HK-2 (cell line): ENCODE data around the gene CNTN1.

Source experiments
- DNase-seq: peaks from one replicate; pipeline ENCODE4 v3.0.0-alpha.2; 2018; ENCODE audit not compliant: unreplicated experiment

The CNTN1 gene

GRCh38 chr12:40691913-40692764 lies at the start of gene CNTN1:
Gene CNTN1 (plus strand): TSS chr12:40692439.
- peak; percentile 41 for DNase-seq

GRCh38 chr12:40643506-40643905 lies 48.7 kb upstream of the CNTN1 start:
- DNase-seq = no peak

- no peak for DNase-seq
Measured at GRCh38 chr12:40643976-40644375, 48.3 kb upstream of the CNTN1 start.

GRCh38 chr12:40644708-40645107 lies 47.5 kb upstream of the CNTN1 start:
- no peak for DNase-seq

- no peak for DNase-seq
Measured at GRCh38 chr12:40645361-40645760, 46.9 kb upstream of the CNTN1 start.

- no peak for DNase-seq
Measured at GRCh38 chr12:40646456-40646855, 45.8 kb upstream of the CNTN1 start.

GRCh38 chr12:40646911-40647310 lies 45.3 kb upstream of the CNTN1 start:
- DNase-seq = no peak

- no peak for DNase-seq
Measured at GRCh38 chr12:40647651-40648050, 44.6 kb upstream of the CNTN1 start.

- no peak for DNase-seq
Measured at GRCh38 chr12:40648519-40648918, 43.7 kb upstream of the CNTN1 start.

- no peak for DNase-seq
Measured at GRCh38 chr12:40650038-40650704, 42.1 kb upstream of the CNTN1 start.

GRCh38 chr12:40655451-40655850 lies 36.8 kb upstream of the CNTN1 start:
- DNase-seq = no peak

GRCh38 chr12:40662366-40662765 lies 29.9 kb upstream of the CNTN1 start:
- no peak for DNase-seq

- no peak for DNase-seq
Measured at GRCh38 chr12:40663781-40664180, 28.5 kb upstream of the CNTN1 start.

GRCh38 chr12:40668099-40668529 lies 24.1 kb upstream of the CNTN1 start:
- no peak for DNase-seq

- DNase-seq = no peak
Measured at GRCh38 chr12:40672741-40673271, 19.4 kb upstream of the CNTN1 start.

GRCh38 chr12:40681148-40681547 lies 11.1 kb upstream of the CNTN1 start:
- DNase-seq = no peak

- DNase-seq = no peak
Measured at GRCh38 chr12:40684986-40685385, 7.3 kb upstream of the CNTN1 start.

GRCh38 chr12:40688085-40688725 lies 4.0 kb upstream of the CNTN1 start:
- no peak for DNase-seq

- DNase-seq = no peak
Measured at GRCh38 chr12:40689576-40689975, 2.7 kb upstream of the CNTN1 start.

GRCh38 chr12:40692765-40693206 lies 547 bp downstream of the CNTN1 start:
- no peak for DNase-seq

- peak; percentile 2 for DNase-seq
Measured at GRCh38 chr12:40693207-40693821, 1.1 kb downstream of the CNTN1 start.
